ENCODE measurements around the gene SLC22A31.

DNA sequence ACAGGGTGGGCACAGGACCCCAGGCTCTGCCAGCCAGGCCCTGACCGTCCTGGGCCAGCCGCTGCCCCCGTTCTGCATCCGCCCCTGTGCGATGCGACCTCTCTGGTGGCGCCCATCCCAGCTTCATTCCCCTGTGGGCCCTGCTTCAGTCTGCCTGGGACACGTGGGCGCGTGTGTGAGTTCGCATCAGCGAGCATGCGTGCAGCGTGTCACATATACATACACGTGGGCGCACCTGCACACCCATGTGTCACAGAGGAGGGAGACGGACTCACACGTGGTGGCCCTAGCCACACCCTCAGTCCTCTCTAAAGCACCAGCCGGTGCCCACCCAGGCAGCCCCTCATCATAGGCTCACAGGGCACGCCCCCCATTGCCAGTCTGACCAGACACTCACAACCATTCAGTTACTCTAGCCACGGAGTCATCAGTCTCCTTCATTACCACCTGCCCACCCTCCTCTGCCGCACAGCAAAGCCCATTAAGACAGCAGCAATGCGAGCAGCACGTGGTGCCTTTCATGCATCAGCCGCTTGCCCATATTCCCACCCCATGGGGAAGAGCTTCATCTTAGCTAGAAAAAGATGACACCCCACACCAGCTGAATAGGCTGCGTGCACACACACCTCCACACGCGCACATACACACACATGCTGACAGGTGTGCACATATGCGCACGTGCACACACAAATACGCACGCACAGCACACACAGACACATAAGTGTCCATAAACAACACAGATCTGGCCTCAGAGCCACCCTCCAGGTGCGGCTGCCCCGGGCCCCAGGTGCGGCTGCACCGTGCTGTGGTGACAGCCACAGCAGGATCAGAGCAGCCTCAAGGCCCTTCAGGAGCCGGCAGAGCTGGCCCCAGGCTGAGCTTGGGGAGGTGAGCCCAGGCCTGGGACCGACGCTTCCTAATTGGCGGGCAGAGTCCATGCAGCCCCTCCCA lies 38.3 kb downstream of the SLC22A31 start:
- TF ChIP-seq POLR2A (IDR thresholded peaks at IDR 0.05): no peak
- TF ChIP-seq, protein P1, sequence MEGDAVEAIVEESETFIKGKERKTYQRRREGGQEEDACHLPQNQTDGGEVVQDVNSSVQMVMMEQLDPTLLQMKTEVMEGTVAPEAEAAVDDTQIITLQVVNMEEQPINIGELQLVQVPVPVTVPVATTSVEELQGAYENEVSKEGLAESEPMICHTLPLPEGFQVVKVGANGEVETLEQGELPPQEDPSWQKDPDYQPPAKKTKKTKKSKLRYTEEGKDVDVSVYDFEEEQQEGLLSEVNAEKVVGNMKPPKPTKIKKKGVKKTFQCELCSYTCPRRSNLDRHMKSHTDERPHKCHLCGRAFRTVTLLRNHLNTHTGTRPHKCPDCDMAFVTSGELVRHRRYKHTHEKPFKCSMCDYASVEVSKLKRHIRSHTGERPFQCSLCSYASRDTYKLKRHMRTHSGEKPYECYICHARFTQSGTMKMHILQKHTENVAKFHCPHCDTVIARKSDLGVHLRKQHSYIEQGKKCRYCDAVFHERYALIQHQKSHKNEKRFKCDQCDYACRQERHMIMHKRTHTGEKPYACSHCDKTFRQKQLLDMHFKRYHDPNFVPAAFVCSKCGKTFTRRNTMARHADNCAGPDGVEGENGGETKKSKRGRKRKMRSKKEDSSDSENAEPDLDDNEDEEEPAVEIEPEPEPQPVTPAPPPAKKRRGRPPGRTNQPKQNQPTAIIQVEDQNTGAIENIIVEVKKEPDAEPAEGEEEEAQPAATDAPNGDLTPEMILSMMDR (IDR thresholded peaks at IDR 0.05): no peak

Measured in thyroid gland (tissue), 4 donors.